H1 (cell line): ENCODE measurements around the gene PARG.
"Not testable (repeated sequence)": the region's sequence is repeated elsewhere in the genome, so short reads cannot be mapped to it uniquely, and the experiment has no call there.

ENCODE experiments used
- CREB1 ChIP-seq: IDR thresholded peaks from 2 replicates; pipeline ENCODE4 v1.6.1; 2012; ENCODE audit warnings: inconsistent platforms
- EZH2 ChIP-seq: fragments of 200-600 bp; sonication (generic); IDR thresholded peaks from 2 replicates; pipeline ENCODE4 v1.7.1; 2012; ENCODE audit warnings: low read depth, mild to moderate bottlenecking, moderate library complexity, low read length, inconsistent platforms; ENCODE audit not compliant: severe bottlenecking
- POLR2A ChIP-seq, 2 experiments: IDR thresholded peaks; 1 replicate in 1 of 2; 2 replicates in 1 of 2; pipeline ENCODE4 v1.6.1; 2011; ENCODE audit warnings: low read depth in 2 of 2, low read length in 2 of 2, mild to moderate bottlenecking in 2 of 2; ENCODE audit errors: control extremely low read depth in 1 of 2
- POLR2AphosphoS5 ChIP-seq: IDR thresholded peaks from 2 replicates; pipeline ENCODE4 v1.6.1; 2011; ENCODE audit warnings: low read depth, low read length
- RBBP5 ChIP-seq: IDR thresholded peaks from 2 replicates; pipeline ENCODE4 v1.7.1; 2012; ENCODE audit warnings: low read depth, mild to moderate bottlenecking, inconsistent platforms, low read length, moderate library complexity, borderline replicate concordance
- TBP ChIP-seq: IDR thresholded peaks from 2 replicates; pipeline ENCODE4 v1.6.1; 2011; ENCODE audit warnings: low read depth, low read length, improper control_type of control experiment
- TF ChIP-seq, protein P1 (sequence below): IDR thresholded peaks from 2 replicates; pipeline ENCODE4 v1.6.1; 2011; ENCODE audit warnings: low read length, improper control_type of control experiment
- TF ChIP-seq, protein P2 (sequence below), 3 experiments: IDR thresholded peaks; 1 replicate in 2 of 3; 2 replicates in 1 of 3; pipeline versions ENCODE4 v1.5.1 to v1.6.1; 2011; ENCODE audit warnings: low read length in 3 of 3, mild to moderate bottlenecking in 3 of 3, inconsistent platforms in 2 of 3, low read depth in 1 of 3, moderate library complexity in 1 of 3; ENCODE audit not compliant: insufficient read depth in 1 of 3; ENCODE audit errors: control extremely low read depth in 1 of 3

DNA sequence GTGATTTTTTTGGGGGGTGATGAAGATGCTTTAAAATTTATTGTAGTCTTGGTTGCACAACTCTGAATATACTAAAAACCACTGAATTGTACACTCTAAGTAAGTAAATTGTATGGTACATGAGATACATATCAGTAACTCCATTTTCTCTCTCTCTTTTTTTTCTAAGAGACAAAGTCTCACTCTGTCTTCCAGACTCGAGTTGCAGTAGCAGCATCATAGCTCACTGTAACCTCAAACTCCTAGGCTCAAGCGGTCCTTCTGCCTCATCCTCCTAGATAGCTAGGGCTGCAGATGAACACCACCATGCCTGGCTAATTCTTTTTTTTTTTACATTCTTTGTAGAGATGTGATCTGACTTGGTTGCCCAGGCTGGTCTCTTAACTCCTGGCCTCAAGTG is 6.9 kb upstream of the PARG start:
- not testable (repeated sequence) for TF ChIP-seq POLR2A (IDR thresholded peaks at IDR 0.05; ENCODE audit: control extremely low read depth in 1 of 2, low read depth in 2 of 2, low read length in 2 of 2); RBBP5; TBP; POLR2AphosphoS5; CREB1; EZH2
- TF ChIP-seq, protein P1, sequence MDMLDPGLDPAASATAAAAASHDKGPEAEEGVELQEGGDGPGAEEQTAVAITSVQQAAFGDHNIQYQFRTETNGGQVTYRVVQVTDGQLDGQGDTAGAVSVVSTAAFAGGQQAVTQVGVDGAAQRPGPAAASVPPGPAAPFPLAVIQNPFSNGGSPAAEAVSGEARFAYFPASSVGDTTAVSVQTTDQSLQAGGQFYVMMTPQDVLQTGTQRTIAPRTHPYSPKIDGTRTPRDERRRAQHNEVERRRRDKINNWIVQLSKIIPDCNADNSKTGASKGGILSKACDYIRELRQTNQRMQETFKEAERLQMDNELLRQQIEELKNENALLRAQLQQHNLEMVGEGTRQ: not testable (repeated sequence)
- TF ChIP-seq, protein P2, sequence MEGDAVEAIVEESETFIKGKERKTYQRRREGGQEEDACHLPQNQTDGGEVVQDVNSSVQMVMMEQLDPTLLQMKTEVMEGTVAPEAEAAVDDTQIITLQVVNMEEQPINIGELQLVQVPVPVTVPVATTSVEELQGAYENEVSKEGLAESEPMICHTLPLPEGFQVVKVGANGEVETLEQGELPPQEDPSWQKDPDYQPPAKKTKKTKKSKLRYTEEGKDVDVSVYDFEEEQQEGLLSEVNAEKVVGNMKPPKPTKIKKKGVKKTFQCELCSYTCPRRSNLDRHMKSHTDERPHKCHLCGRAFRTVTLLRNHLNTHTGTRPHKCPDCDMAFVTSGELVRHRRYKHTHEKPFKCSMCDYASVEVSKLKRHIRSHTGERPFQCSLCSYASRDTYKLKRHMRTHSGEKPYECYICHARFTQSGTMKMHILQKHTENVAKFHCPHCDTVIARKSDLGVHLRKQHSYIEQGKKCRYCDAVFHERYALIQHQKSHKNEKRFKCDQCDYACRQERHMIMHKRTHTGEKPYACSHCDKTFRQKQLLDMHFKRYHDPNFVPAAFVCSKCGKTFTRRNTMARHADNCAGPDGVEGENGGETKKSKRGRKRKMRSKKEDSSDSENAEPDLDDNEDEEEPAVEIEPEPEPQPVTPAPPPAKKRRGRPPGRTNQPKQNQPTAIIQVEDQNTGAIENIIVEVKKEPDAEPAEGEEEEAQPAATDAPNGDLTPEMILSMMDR (IDR thresholded peaks at IDR 0.05; ENCODE audit: control extremely low read depth in 1 of 3, insufficient read depth in 1 of 3, low read depth in 1 of 3, low read length in 3 of 3): not testable (repeated sequence)
